Naive thymus-derived CD4-positive, alpha-beta T cell (primary cell): ENCODE measurements around the gene RAC3. TPM values are rescaled to one million over a fixed set of nuclear protein-coding genes. Genes with fewer than 3 reads are reported as not detected.

Source experiments
- ATAC-seq: fragments of 150-1000 bp; cut with Tn5 transposase; 2 replicates; pipeline ENCODE4 v1.10.0; 2021; ENCODE audit warnings: mild to moderate bottlenecking, moderate library complexity
- CTCF ChIA-PET: fragments of 350-600 bp; sonication (Branson Sonifier 250); formaldehyde crosslinking; loops from one replicate; lab custom pipeline; 2021; ENCODE audit warnings: antibody characterized with exemption; lab: Charles Lee
- POLR2A ChIA-PET: fragments of 350-600 bp; sonication (Branson Sonifier 250); formaldehyde crosslinking; loops from one replicate; lab custom pipeline; 2021; ENCODE audit warnings: antibody characterized with exemption, inconsistent platforms; lab: Charles Lee
- DNase-seq, 9 donors: peaks; one replicate each; pipeline versions ENCODE4 v3.0.0 to v3.0.0-alpha.2; 2020 to 2022; ENCODE audit warnings: mixed read lengths in 1 of 9
- H3K27ac ChIP-seq: one replicate; pipeline ENCODE4 v1.7.0; 2013; ENCODE audit warnings: mild to moderate bottlenecking, low read depth, low read length, moderate library complexity
- H3K27me3 ChIP-seq, 2 donors: one replicate each; pipeline ENCODE4 v1.7.0; 2013; ENCODE audit warnings: low read length in 2 of 2, mild to moderate bottlenecking in 2 of 2, moderate library complexity in 2 of 2; ENCODE audit not compliant: control insufficient read depth in 2 of 2, insufficient read depth in 2 of 2
- H3K36me3 ChIP-seq, 3 experiments: 1 replicate in 2 of 3; 2 replicates in 1 of 3; pipeline ENCODE4 v1.7.0; 2013; ENCODE audit warnings: low read length in 3 of 3, mild to moderate bottlenecking in 3 of 3, moderate library complexity in 1 of 3; ENCODE audit not compliant: insufficient read depth in 3 of 3, control insufficient read depth in 2 of 3
- H3K4me1 ChIP-seq, 2 donors: one replicate each; pipeline ENCODE4 v1.7.0; 2013; ENCODE audit warnings: low read length in 2 of 2, mild to moderate bottlenecking in 2 of 2, moderate library complexity in 1 of 2; ENCODE audit not compliant: control insufficient read depth in 2 of 2, insufficient read depth in 2 of 2
- H3K4me3 ChIP-seq: 2 replicates; pipeline ENCODE4 v1.7.0; 2013; ENCODE audit warnings: mild to moderate bottlenecking, low read length
- H3K9me3 ChIP-seq, 3 experiments: 1 replicate in 2 of 3; 2 replicates in 1 of 3; pipeline ENCODE4 v1.7.0; 2013; ENCODE audit warnings: low read length in 3 of 3; ENCODE audit not compliant: control insufficient read depth in 2 of 3
- H3K27ac Mint-ChIP-seq, 9 donors: one replicate each; pipeline ENCODE4 v1.8.0; 2020 to 2022; ENCODE audit warnings: mixed read lengths in 9 of 9, mild to moderate bottlenecking in 8 of 9, moderate library complexity in 5 of 9, inconsistent platforms in 2 of 9
- H3K27me3 Mint-ChIP-seq, 5 donors: one replicate each; pipeline ENCODE4 v1.8.0; 2021 to 2022; ENCODE audit warnings: mixed read lengths in 5 of 5, mild to moderate bottlenecking in 1 of 5
- H3K36me3 Mint-ChIP-seq, 5 donors: one replicate each; pipeline ENCODE4 v1.8.0; 2020 to 2022; ENCODE audit warnings: mixed read lengths in 5 of 5, mild to moderate bottlenecking in 3 of 5, inconsistent platforms in 1 of 5
- H3K4me1 Mint-ChIP-seq, 7 donors: one replicate each; pipeline ENCODE4 v1.8.0; 2020 to 2022; ENCODE audit warnings: mixed read lengths in 7 of 7, mild to moderate bottlenecking in 3 of 7, inconsistent platforms in 1 of 7
- H3K4me3 Mint-ChIP-seq, 10 donors: one replicate each; pipeline ENCODE4 v1.8.0; 2020 to 2022; ENCODE audit warnings: mild to moderate bottlenecking in 10 of 10, mixed read lengths in 10 of 10, moderate library complexity in 6 of 10, inconsistent platforms in 2 of 10
- H3K9me3 Mint-ChIP-seq, 11 donors: one replicate each; pipeline ENCODE4 v1.8.0; 2020 to 2022; ENCODE audit warnings: mixed read lengths in 11 of 11, mild to moderate bottlenecking in 4 of 11, inconsistent platforms in 1 of 11, moderate library complexity in 1 of 11
- intact Hi-C, 2 donors: fragments of 100-400 bp; cut with micrococcal nuclease; formaldehyde crosslinking; loops; one replicate each; pipeline ENCODE4 v1.15.1; 2023
- polyA plus RNA-seq, 2 donors: library from polyadenylated mRNA; unstranded; fragments of 300-500 nt; fragmentation: Illumina TruSeq; gene quantifications; one replicate each; pipeline ENCODE4 v1.2.3, GENCODE V29; 2021
- total RNA-seq, 6 experiments: library from RNA in 5 of 6; stranded (reverse) in 5 of 6; gene quantifications; 1 replicate in 5 of 6; 2 replicates in 1 of 6; pipeline ENCODE4 v1.2.3 and lab custom pipeline; 2021 to 2026

Gene RAC3
- total and polyA plus RNA-seq, 7 experiments from 2014 or later: 1.3 to 8.5 (median 2.1) TPM; not detected in 2

- intact Hi-C loops: loop anchor here (1.0 kb wide), 6 partner anchors 14 to 61 kb away; partner anchors contain the start of genes DCXR (in 1 of the 2), FASN (in 1 of the 2), GPS1 (in 1 of the 2) and LRRC45 (in 1 of the 2)
- Mint-ChIP-seq H3K4me3 (peak within 1 kb of the TSS; percentile 73 to 91 (median 82)), H3K27me3 (no peaks in the 10 kb centered on the region), H3K27ac (peak within 1 kb of the TSS; percentile 86 to 95 (median 93)), H3K4me1 (peaks cover 0 to 18% (median 10%) of the 10 kb centered on the region in 7 donors), H3K36me3 (no peaks in the 10 kb centered on the region), H3K9me3 (no peaks in the 10 kb centered on the region)
- Histone ChIP-seq H3K36me3 (peaks cover 0 to 30% (median 4%) of the 10 kb centered on the region in 3 experiments), H3K27ac (peak within 1 kb of the TSS; percentile 86), H3K9me3 (no peaks in the 10 kb centered on the region), H3K27me3 (no peaks in the 10 kb centered on the region), H3K4me3 (peak within 1 kb of the TSS; percentile 66), H3K4me1 (peaks cover 8 to 27% of the 10 kb centered on the region in 2 donors)
- peak; percentile 55 to 87 (median 71) for DNase-seq
- CTCF ChIA-PET: interaction anchor here (0.6 kb wide), 1 partner anchor 479 kb away, joined by 3 read pairs; no protein-coding TSS in a partner anchor
- POLR2A ChIA-PET: interaction anchor here (0.6 to 3.9 kb wide), 13 partner anchors 13 to 382 kb away, joined by 3 to 54 read pairs (median 5); partner anchors contain the start of genes ARL16, CENPX, GPS1 and HGS
- ATAC-seq: peak; percentile 95
These were observed 34.3 kb downstream of the RAC3 start, which contains the start of gene DUS1L for GRCh38 chr17:82065638-82066303. Gene DUS1L (minus strand): TSS chr17:82065804. CDS start chr17:82065059, 745 bp downstream.

- Histone ChIP-seq H3K36me3 (no peaks in the 10 kb centered on the region), H3K27me3 (no peaks in the 10 kb centered on the region), H3K4me3 (no peak overlapping the region), H3K27ac (no peak overlapping the region), H3K9me3 (no peaks in the 10 kb centered on the region), H3K4me1 (peaks cover 8% of the 10 kb centered on the region in 2 donors)
- Mint-ChIP-seq H3K27ac (peak overlapping the region in 2 of 9 donors; percentile 17 to 51), H3K4me1 (peaks cover 0 to 12% (median 5%) of the 10 kb centered on the region in 7 donors), H3K27me3 (peaks cover 0 to 7% (median 0%) of the 10 kb centered on the region in 5 donors), H3K36me3 (no peaks in the 10 kb centered on the region), H3K9me3 (no peaks in the 10 kb centered on the region), H3K4me3 (no peak overlapping the region)
- CTCF ChIA-PET: no interaction called here
- DNase-seq (no peak), ATAC-seq (no peak)
- intact Hi-C loops: no loop called here
- POLR2A ChIA-PET: interaction anchor here (0.7 kb wide), 1 partner anchor 27 kb away, joined by 4 read pairs; no protein-coding TSS in a partner anchor
These were observed 39.1 kb downstream of the RAC3 start for GRCh38 chr17:82070611-82071010.

- no peaks in the 10 kb centered on the region for H3K4me1 Mint-ChIP-seq
- H3K36me3 ChIP-seq: no peaks in the 10 kb centered on the region
- ATAC-seq (no peak), DNase-seq (no peak)
- H3K27ac Mint-ChIP-seq: no peak overlapping the region
- no peaks in the 10 kb centered on the region for H3K4me1 ChIP-seq
- no peaks in the 10 kb centered on the region for H3K9me3 Mint-ChIP-seq
- H3K4me3 Mint-ChIP-seq: no peak overlapping the region
- no peak overlapping the region for H3K27ac ChIP-seq
- H3K9me3 ChIP-seq: no peaks in the 10 kb centered on the region
- intact Hi-C loops: no loop called here
- no peaks in the 10 kb centered on the region for H3K36me3 Mint-ChIP-seq
- H3K27me3 ChIP-seq: no peaks in the 10 kb centered on the region
- H3K27me3 Mint-ChIP-seq: peaks cover 0 to 7% (median 0%) of the 10 kb centered on the region in 5 donors
- ChIA-PET POLR2A (interaction anchor here (0.7 kb wide), 1 partner anchor 21 kb away, joined by 4 read pairs; no protein-coding TSS in a partner anchor), CTCF (no interaction called here)
- no peak overlapping the region for H3K4me3 ChIP-seq
These were observed 41.3 kb downstream of the RAC3 start for GRCh38 chr17:82072827-82073226.

GRCh38 chr17:82073446-82073845, 42.0 kb downstream of the RAC3 start:
- no peaks in the 10 kb centered on the region for H3K4me1 ChIP-seq
- peaks cover 0 to 7% (median 0%) of the 10 kb centered on the region in 5 donors for H3K27me3 Mint-ChIP-seq
- H3K27ac Mint-ChIP-seq: no peak overlapping the region
- ChIA-PET POLR2A (no interaction called here), CTCF (no interaction called here)
- no peaks in the 10 kb centered on the region for H3K27me3 ChIP-seq
- no peaks in the 10 kb centered on the region for H3K4me1 Mint-ChIP-seq
- ATAC-seq (no peak), DNase-seq (no peak)
- H3K36me3 Mint-ChIP-seq: peaks cover 0 to 3% (median 0%) of the 10 kb centered on the region in 5 donors
- no peak overlapping the region for H3K27ac ChIP-seq
- H3K9me3 ChIP-seq: no peaks in the 10 kb centered on the region
- intact Hi-C loops: no loop called here
- H3K36me3 ChIP-seq: peaks cover 0 to 6% (median 0%) of the 10 kb centered on the region in 3 experiments
- no peak overlapping the region for H3K4me3 Mint-ChIP-seq
- H3K9me3 Mint-ChIP-seq: no peaks in the 10 kb centered on the region
- no peak overlapping the region for H3K4me3 ChIP-seq

GRCh38 chr17:82076018-82076784, 44.7 kb downstream of the RAC3 start:
- DNase-seq (no peak), ATAC-seq (no peak)
- Histone ChIP-seq H3K4me1 (no peaks in the 10 kb centered on the region), H3K4me3 (no peak overlapping the region), H3K27me3 (no peaks in the 10 kb centered on the region), H3K27ac (no peak overlapping the region), H3K36me3 (peaks cover 0 to 29% (median 0%) of the 10 kb centered on the region in 3 experiments), H3K9me3 (no peaks in the 10 kb centered on the region)
- Mint-ChIP-seq H3K9me3 (no peaks in the 10 kb centered on the region), H3K27me3 (peaks cover 0 to 7% (median 0%) of the 10 kb centered on the region in 5 donors), H3K4me3 (no peak overlapping the region), H3K27ac (peak overlapping the region in 1 of 9 donors; percentile 56), H3K36me3 (peaks cover 0 to 8% (median 0%) of the 10 kb centered on the region in 5 donors), H3K4me1 (no peaks in the 10 kb centered on the region)
- CTCF ChIA-PET: interaction anchor here (0.6 to 1.0 kb wide), 2 partner anchors 39 to 365 kb away, joined by 4 to 6 read pairs; partner anchors contain the start of gene DCXR
- POLR2A ChIA-PET: interaction anchor here (0.7 kb wide), 1 partner anchor 408 kb away, joined by 5 read pairs; no protein-coding TSS in a partner anchor
- intact Hi-C loops: no loop called here
